ENCODE results near the gene CTSD. TPM values are rescaled to one million over a fixed set of nuclear protein-coding genes. Genes with fewer than 3 reads are reported as not detected.

The CTSD gene
- total and polyA plus RNA-seq, 2 of the 8 experiments (the other 6 are each of a cell fraction or from before 2014, with no cell fraction given), result 169 to 173 TPM

DNA sequence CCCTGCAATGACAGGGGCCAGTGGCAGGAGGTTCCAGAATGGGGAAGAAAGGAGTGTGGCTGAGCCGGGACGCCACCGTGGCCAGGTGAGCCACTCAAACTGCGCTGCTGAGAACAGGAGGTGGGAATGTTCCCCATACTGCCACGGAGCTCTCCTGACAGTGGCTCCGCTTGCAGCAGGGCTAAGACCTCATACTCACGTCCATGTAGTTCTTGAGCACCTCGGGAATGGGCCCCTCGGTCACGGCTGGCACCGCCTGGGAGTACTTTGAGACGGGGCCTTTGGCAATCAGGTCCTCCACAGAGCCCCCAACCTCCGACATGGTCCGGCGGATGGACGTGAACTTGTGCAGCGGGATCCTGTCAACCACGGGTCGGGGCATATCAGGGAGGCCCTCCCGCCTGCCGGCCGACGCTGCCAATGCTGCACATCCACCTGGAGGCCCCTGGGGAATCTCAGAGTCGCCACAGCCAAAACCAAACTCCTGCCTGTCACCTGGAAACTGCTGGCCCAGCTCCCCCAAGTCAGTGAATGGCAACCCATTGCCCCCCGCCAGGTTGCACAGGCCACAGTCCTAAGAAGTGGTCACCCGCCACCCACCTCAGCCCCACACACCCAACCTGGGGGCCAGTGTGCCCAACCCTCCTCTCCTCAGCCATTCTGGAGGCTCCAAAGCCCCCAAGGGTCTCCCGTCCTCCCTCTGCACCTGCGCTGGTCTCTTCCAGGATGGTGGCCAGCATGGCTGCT, 2.4 kb downstream of the CTSD start:
- Histone ChIP-seq H2BK5ac (ENCODE audit: low read depth, low read length) (no peak overlapping the region), H3K14ac (ENCODE audit: insufficient read length) (no peak overlapping the region), H3K9me3 (ENCODE audit: insufficient read depth in 2 of 2, low read depth in 1 of 2, low read length in 1 of 2) (no peaks in the 10 kb centered on the region), H3K79me1 (ENCODE audit: low read depth, low read length) (0 out of 2 replicates have a peak, but pooled peaks cover 2% of the 10 kb centered on the region), H4K8ac (ENCODE audit: extremely low read depth, insufficient read depth, low read length) (no peak overlapping the region), H3K36me3 (ENCODE audit: control insufficient read depth in 2 of 4, insufficient read depth in 4 of 4, low read length in 3 of 4) (peaks cover 0 to 21% (median 2%) of the 10 kb centered on the region in 4 experiments; a peak in 5 of 8 replicates), H4K91ac (replicated peaks; ENCODE audit: insufficient read length, low read length) (no peak overlapping the region), H3K9ac (replicated peaks in 1 of 4; ENCODE audit: extremely low read depth in 1 of 4, low read depth in 3 of 4, low read length in 3 of 4) (no peak overlapping the region), H3K4me3 (ENCODE audit: extremely low read depth in 1 of 4, insufficient read depth in 2 of 4, low read depth in 3 of 4, low read length in 4 of 4) (no peak overlapping the region), H4K20me1 (replicated peaks in 1 of 2; ENCODE audit: control insufficient read depth in 1 of 2, insufficient read depth in 2 of 2, low read length in 2 of 2) (peaks cover 2 to 9% of the 10 kb centered on the region in 2 experiments), H3K27me3 (replicated peaks in 1 of 4; ENCODE audit: control insufficient read depth in 3 of 4, extremely low read depth in 1 of 4, insufficient read depth in 3 of 4, low read length in 3 of 4) (no peaks in the 10 kb centered on the region), H3K23me2 (ENCODE audit: low read depth, low read length) (peaks cover 6% of the 10 kb centered on the region; the same call in 1 of the 2 replicates), H3K79me2 (ENCODE audit: control insufficient read depth in 1 of 2, insufficient read depth in 2 of 2, low read length in 2 of 2) (peaks cover 0 to 12% of the 10 kb centered on the region in 2 experiments; a peak in 2 of 4 replicates), H3K4me2 (ENCODE audit: insufficient read depth in 1 of 2, low read depth in 2 of 2, low read length in 2 of 2) (no peak overlapping the region), H3K56ac (replicated peaks; ENCODE audit: insufficient read length, low read depth, low read length) (no peak overlapping the region), H2AK5ac (ENCODE audit: low read depth, low read length) (no peak overlapping the region), H3K18ac (ENCODE audit: extremely low read depth, low read length) (no peak overlapping the region), H4K5ac (ENCODE audit: insufficient read length, low read depth, low read length) (no peak overlapping the region), H3K4me1 (replicated peaks in 1 of 4; ENCODE audit: control insufficient read depth in 3 of 4, insufficient read depth in 4 of 4, low read length in 3 of 4) (peaks cover 0 to 6% (median 3%) of the 10 kb centered on the region in 4 experiments; a peak in 5 of 7 replicates), H2BK15ac (ENCODE audit: low read length) (no peak overlapping the region), H2BK120ac (replicated peaks; ENCODE audit: low read depth, low read length) (no peak overlapping the region), H2BK12ac (ENCODE audit: low read depth, low read length) (no peak overlapping the region), H3K23ac (ENCODE audit: insufficient read length) (no peak overlapping the region), H2AFZ (ENCODE audit: low read length) (no peak overlapping the region), H3K27ac (ENCODE audit: low read depth, low read length) (no peak overlapping the region), H2BK20ac (ENCODE audit: low read length) (no peak overlapping the region), H3K4ac (replicated peaks; ENCODE audit: insufficient read length, low read depth, low read length) (no peak overlapping the region)
- DNase-seq (ENCODE audit: low read depth in 1 of 2, low spot score in 2 of 2) (no peak), FAIRE-seq (no peak)
- POLR2A ChIA-PET (ENCODE audit: partially characterized antibody), result interaction anchor here (0.6 to 2.4 kb wide), 3 partner anchors 11 to 19 kb away, joined by 3 to 6 read pairs (median 3); no protein-coding TSS in a partner anchor
- 94% methylated on average over 28 of the region's 28 CpGs; no CpG with 5 or more reads in 1 of the 2 experiments for WGBS, 2 experiments (ENCODE audit: extremely low coverage in 1 of 2, insufficient coverage in 1 of 2, insufficient read length in 1 of 2, insufficient replicate concordance in 2 of 2, low coverage in 1 of 2, low lambda C conversion rate in 2 of 2, missing lambda C conversion rate in 1 of 2)
- CTCF ChIA-PET (ENCODE audit: partially characterized antibody), result interaction anchor here (0.9 to 2.1 kb wide), 3 partner anchors 67 to 73 kb away, joined by 4 to 7 read pairs (median 6); no protein-coding TSS in a partner anchor
- TF ChIP-seq NANOG (IDR thresholded peaks at IDR 0.05; ENCODE audit: insufficient read depth, low read depth, low read length, poor library complexity, severe bottlenecking) (no peak), SRF (IDR thresholded peaks at IDR 0.05; ENCODE audit: low read depth, low read length) (no peak), YY1 (IDR thresholded peaks at IDR 0.05; ENCODE audit: low read depth, low read length) (no peak), BCL11A (IDR thresholded peaks at IDR 0.05; ENCODE audit: low read depth in 2 of 2, low read length in 2 of 2) (no peak), JUN (IDR thresholded peaks at IDR 0.05; ENCODE audit: low read depth, low read length) (no peak), POLR2A (IDR thresholded peaks at IDR 0.05; ENCODE audit: control extremely low read depth in 1 of 2, low read depth in 2 of 2, low read length in 2 of 2) (no peak), RFX5 (IDR thresholded peaks at IDR 0.05; ENCODE audit: borderline replicate concordance, low read depth, low read length) (no peak), GTF2F1 (IDR thresholded peaks at IDR 0.05; ENCODE audit: borderline replicate concordance, low read depth, low read length) (no peak), EP300 (IDR thresholded peaks at IDR 0.05; ENCODE audit: borderline replicate concordance in 1 of 2, low read depth in 2 of 2, low read length in 2 of 2) (no peak), TAF1 (IDR thresholded peaks at IDR 0.05; ENCODE audit: low read depth, low read length) (no peak)
- TF ChIP-seq, protein P1, sequence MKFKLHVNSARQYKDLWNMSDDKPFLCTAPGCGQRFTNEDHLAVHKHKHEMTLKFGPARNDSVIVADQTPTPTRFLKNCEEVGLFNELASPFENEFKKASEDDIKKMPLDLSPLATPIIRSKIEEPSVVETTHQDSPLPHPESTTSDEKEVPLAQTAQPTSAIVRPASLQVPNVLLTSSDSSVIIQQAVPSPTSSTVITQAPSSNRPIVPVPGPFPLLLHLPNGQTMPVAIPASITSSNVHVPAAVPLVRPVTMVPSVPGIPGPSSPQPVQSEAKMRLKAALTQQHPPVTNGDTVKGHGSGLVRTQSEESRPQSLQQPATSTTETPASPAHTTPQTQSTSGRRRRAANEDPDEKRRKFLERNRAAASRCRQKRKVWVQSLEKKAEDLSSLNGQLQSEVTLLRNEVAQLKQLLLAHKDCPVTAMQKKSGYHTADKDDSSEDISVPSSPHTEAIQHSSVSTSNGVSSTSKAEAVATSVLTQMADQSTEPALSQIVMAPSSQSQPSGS (IDR thresholded peaks at IDR 0.05; ENCODE audit: low read length), result no peak
